GM21576 (cell line): Measurements from ENCODE around the gene VAV3.
"Not testable (repeated sequence)": the region's sequence is repeated elsewhere in the genome, so short reads cannot be mapped to it uniquely, and the experiment has no call there.

Experiments
- ATAC-seq: cut with Tn5 transposase; IDR thresholded peaks from one replicate; pipeline ENCODE4 v1.9.1; 2021; ENCODE audit warnings: mild to moderate bottlenecking, moderate library complexity; ENCODE audit not compliant: unreplicated experiment

VAV3 gene, protein sequence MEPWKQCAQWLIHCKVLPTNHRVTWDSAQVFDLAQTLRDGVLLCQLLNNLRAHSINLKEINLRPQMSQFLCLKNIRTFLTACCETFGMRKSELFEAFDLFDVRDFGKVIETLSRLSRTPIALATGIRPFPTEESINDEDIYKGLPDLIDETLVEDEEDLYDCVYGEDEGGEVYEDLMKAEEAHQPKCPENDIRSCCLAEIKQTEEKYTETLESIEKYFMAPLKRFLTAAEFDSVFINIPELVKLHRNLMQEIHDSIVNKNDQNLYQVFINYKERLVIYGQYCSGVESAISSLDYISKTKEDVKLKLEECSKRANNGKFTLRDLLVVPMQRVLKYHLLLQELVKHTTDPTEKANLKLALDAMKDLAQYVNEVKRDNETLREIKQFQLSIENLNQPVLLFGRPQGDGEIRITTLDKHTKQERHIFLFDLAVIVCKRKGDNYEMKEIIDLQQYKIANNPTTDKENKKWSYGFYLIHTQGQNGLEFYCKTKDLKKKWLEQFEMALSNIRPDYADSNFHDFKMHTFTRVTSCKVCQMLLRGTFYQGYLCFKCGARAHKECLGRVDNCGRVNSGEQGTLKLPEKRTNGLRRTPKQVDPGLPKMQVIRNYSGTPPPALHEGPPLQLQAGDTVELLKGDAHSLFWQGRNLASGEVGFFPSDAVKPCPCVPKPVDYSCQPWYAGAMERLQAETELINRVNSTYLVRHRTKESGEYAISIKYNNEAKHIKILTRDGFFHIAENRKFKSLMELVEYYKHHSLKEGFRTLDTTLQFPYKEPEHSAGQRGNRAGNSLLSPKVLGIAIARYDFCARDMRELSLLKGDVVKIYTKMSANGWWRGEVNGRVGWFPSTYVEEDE

DNA sequence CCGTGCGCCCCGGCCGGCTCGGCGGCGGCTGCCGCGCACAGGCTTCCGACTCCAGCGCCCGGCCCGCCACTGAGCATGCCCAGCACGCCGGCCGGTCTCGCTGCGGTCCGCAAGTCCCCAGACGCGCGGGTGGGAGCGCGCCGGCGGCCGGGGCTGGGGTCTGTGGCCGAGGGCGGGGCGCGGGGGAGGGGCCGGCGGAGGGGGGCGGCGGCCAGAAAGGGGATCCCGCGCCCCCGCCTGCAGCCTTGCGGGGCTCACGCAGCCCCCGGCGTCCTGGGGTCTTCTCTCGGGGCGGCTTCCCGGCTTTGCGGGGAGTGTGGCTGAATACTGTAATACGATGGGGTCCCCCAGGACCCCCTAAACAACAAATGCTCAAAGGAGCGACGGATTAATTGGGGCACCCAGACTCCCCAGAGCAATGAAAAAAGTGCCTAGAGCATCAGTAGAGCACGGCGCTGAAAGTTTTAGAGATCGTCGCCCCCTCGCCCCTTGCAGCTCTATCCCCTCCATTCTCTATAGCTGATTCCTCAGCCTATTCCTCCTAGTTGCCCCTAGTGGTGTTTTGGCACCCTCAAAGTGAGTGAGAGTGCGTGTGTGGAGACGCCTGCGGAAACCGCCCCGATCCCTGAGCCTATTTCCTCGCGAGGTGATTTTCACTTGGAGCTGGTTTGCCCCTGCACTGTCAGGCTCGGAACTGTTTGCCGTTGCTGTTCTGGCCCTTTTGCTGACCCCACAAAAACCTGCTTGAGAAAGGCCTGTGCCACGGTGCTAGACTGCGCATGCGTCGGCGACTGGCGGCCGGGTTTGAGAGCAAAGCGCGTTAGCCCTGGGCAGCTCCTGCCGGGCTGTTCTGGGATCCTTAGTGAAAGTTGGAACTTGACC lies at the start of gene VAV3:
Gene VAV3 (minus strand): TSS at position 71 of the 882 bp plus-strand sequence. CDS start 311 bp downstream, outside the sequence.
- ATAC-seq = no peak

DNA sequence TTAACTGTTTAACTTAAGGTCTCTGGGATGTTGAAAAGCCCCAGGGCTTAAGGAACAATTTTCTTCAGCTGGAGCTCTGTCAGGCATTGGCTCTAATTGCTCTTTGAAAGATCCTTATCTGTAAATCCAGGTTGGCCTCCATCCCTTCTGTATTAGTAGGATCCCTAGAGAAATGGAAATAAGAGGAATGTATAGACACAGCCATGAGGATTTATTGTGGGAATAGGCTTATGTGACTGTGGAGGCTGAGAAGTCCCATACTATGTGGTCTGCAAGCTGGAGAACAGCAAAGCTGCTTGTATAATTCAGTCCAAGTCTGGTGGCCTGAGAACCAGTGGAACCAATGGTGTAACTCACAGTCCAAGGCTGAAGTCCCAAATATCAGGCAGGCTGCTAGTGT lies 47.6 kb upstream of the VAV3 start:
- ATAC-seq = no peak

GRCh38 chr1:108011295-108011694 lies 46.3 kb upstream of the VAV3 start:
- no peak for ATAC-seq

DNA sequence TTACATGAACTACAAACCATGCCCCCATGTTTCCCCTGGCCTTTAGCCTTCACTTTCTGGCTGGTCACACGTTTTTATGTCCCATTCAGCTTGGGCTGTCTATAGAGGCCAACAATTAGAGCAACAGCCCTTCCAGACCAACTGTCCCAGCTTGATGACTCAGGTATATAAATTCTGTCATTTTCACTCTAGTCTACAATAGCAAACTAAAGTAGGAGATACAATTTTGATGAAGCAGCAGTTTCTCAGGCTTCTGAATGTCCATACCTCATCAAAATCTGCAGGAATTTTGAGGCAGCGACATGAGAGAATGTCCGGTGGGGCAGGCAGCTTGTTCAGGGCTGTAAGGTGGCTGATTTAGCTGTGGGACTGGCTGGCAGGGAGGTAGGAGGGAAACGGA lies 45.6 kb upstream of the VAV3 start:
- ATAC-seq = no peak

DNA sequence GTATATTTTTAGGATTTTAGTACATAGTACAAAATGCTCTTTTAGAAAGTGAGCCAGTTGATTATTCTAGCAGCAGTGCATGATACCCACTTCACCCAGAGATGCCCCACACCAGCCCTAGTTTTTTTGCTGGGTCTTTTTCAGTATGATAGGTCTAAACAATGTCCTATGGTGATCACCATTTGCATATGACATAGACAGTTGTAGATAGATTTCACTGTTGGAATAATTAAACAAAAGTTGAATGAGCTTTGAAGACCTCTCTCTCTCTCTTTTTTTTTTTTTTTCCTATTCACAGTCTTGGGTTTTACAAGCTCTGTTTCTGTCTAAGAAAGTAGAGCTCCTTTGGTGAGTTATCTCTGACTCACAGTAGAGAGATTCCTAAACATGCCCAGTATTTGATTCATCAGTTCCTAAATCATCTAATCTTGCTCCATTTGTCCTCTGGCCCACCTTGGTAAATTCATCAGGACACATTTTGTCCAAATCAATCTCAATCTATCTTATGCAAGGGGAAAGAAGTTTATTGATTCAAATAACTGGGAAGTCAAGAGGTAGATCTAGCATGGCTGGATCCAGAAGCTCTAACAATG lies 44.7 kb upstream of the VAV3 start:
- ATAC-seq = no peak

GRCh38 chr1:108007531-108007930 lies 42.6 kb upstream of the VAV3 start:
- no peak for ATAC-seq

DNA sequence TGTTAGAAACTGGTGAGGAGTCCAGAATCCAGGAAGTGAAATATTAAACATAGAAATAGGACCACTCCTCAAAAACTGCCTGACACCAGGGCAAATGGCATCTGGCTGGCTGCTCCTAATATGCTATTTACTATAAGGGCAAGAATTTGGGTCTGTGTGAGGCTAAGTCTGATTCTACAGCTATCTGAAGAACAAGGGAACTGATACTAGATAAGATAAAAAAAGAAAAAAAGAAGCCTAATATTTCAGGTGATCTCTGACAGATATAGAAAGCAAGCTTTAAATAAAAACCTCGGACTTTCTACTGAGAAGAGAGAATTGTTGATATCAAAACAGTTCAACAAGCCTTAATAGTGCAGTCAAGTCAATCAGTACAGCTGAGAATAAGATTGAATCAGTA lies 42.1 kb upstream of the VAV3 start:
- ATAC-seq = no peak

DNA sequence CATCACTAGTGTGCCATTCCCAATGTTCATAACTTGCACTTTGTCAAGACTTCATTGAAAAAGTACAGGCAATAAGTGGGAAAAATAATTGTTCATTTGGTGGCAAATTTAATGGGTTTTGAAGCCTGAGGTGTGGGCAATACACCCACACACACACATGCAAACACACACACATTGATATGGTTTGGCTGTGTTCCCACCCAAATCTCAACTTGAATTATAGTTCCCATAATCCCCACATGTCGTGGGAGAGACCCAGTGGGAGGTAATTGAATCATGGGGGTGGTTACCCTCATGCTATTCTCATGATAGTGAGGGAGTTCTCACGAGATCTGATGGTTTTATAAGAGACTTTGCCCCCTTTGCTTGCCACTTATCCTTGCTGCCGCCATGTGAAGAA lies 39.9 kb upstream of the VAV3 start:
- not testable (repeated sequence) for ATAC-seq

DNA sequence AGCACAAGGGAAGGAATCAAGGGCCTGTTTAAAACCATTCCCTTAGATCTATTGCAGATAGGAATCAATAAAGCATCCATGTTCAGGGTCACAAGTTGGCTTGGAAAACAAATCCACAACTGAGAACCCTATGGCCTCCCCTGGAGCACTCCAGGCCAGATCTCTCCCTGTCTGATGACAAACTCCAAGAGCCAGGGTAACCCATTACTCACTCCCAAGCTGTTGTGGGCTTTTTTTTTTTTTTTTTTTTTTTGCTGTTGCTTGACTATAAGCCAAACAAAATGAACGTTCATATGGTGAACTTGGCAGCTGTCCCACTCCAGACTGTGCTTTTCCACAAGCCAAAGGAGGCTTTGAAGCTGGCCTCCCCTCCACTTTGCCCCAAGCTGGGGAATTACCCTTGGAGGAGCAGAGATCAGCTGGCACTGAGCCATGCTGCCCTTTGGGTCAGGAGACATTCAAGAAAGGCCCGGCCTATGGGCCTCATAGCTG lies 35.7 kb upstream of the VAV3 start:
- ATAC-seq = no peak

DNA sequence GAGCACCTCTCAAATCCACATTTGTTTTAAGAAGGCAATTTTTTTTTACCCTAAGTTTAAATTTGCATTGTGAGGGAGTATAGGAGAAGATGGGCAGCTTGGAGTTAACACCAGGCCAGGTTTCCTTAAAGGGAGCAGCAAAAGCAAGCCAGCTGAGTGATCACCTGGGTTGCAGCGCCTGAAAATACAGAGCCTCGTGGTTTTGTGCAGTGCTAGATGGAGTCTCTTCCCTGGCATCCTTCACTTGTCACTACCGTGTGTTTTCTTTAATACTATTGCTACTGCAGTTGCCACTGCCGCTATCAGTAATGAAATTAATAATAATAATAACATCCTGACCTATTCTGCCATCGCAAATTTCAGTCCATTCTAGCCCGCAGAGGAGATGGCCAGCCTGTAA lies 35.2 kb upstream of the VAV3 start:
- no peak for ATAC-seq

DNA sequence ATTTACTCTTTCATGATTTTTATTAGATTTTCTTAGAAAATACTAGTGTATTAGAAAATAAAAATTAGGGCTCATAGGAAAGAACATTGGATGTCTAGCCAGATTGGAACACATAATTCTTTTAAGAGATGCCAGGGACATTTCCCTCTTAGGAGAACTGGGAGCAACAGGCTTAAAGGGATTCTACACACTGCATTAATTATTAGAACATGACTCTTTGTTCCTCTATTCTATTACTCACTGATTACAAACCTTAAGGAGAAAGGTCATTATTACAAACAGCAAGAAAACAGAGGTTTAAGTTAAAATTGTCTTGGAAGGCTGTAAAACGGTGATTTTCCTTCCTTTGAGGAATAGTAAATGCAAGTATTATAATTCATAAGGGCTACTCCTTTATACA lies 32.9 kb upstream of the VAV3 start:
- no peak for ATAC-seq

DNA sequence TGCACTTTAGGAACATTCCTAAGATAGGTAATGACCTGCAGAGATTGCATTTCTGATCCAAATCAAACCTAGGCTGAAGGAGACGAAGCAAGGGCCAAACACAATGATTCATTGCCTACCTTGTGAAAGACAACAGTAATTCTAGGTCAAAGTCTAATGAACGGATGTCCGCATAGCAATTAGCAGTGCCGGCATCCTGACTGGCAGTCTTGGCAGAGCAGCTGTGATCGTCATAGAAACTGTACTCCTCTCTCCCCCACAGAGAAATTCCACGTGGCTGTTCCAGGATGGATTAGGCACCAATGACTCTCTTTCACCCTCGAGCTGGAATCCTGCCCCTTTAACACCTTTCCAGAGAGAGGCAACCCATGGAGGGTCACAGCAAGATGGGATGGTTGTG lies 28.9 kb upstream of the VAV3 start:
- ATAC-seq = no peak

DNA sequence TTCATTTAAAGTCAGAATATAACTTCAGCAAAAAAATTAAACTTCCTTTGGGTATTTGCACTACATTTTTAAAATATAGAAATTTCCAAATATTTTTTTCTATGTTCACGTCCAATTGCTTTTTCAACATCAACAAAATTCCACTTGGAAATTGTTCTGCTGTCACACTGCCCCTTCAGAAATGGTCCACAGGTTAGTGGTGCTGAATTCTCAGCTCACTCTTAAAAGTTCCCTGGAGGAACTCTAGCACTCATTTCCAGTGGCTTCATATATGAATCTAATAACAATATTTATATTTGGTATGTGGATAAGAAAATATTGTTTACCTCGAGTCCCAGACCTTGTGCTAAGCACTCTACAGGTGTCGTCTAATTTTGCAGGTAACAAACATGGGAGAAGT lies 27.4 kb upstream of the VAV3 start:
- ATAC-seq = no peak

DNA sequence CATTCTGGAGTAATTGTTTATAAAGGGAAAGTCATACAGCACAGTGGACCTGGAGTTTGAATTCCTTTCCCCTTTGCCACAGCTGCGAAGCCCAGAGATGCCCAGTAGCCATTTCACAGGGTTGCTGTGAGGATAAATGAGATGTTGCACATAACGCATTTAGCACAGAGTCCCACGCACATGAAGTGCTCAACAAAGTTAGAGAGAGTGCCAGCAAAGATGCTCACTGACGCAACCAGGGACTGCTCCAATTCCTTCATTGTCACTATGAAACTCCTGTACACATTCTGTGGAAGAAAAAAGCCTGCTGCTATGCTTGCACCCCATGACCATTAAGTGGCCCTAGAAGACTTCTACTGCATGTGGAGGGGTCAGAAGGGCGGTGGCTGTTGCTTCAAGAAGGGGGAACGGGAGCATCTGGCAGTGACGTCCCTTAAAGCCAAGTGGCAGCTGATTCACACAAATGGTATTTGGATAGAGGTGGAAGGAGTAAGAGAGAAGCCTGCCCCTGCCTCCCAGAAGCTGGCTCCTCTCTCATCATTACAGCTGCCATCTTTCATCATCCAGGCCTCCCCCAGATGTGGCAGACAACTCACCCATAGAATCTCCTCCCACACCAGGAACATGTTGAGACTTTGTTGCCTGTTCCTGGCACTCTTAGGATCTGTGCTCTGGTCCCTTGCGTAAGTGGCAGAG lies 26.5 kb upstream of the VAV3 start:
- no peak for ATAC-seq

- ATAC-seq = no peak
These were observed 25.6 kb upstream of the VAV3 start for GRCh38 chr1:107990606-107991005.

DNA sequence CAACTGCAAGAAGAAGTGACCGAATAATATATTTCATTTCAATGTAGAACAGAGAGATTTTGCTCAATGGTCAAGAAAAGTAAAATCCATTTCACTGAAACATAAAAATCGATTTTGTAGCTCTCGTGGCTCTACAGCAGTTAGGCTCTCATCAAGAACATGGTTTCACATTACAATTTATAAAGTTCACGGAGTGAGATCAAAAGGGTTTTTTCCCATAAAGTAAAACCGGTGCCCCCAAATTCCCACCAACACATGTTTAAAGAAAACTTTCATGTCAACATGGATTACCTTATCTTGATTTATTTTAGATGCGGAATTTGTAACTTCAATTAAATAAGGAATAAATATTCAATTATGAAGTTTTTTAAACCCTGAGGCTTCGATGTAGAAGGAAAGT lies 16.3 kb upstream of the VAV3 start:
- ATAC-seq = no peak

DNA sequence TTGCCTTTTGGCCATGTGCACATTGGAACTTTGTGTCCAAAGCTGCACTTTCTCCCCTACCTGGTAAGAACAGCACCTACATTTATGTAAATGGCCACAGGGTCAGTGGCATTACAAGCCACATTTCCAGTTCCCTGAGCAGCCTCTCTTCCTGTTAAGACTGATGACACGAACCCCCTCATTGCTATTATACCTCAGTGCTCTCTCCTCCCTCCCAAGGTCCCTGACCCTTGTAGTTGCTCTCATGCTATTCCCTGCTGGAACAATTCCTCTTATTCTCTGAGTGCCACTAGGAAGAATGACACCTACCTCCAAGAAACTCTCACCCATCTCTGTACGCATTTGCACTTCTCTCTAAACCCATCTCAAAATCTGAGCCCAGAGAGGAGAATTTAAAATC lies 14.9 kb upstream of the VAV3 start:
- no peak for ATAC-seq

GRCh38 chr1:107979088-107979487 lies 14.1 kb upstream of the VAV3 start:
- ATAC-seq = no peak

DNA sequence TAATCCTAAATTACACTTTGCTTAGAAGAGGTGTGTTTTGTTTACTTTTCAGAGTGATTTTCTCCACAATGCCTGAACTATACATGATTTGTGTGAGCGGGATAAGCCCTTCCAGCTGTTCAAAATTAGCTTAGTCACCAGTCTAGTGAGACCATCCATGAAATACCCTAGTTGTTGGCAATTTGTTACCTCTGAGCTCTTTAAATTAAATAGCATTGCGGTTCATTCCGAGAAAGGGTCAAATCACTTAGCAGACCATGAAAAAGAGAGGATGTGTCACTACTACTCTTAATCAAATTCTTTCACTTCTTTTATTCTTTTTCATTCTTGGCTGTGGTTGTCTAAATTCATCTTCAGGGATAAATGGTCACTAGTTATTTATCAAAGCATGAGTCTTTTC lies 11.9 kb upstream of the VAV3 start:
- ATAC-seq = no peak

- ATAC-seq = no peak
These were observed 11.5 kb upstream of the VAV3 start for GRCh38 chr1:107976431-107976830.
